ENCODE data around the gene ADCY9. TPM values are rescaled to one million over a fixed set of nuclear protein-coding genes. Genes with fewer than 3 reads are reported as not detected.

The ADCY9 gene
- total and polyA plus RNA-seq, 8 donors: 9.8 to 61.1 (median 12.9) TPM

GRCh38 chr16:4058386-4058785 is 57.9 kb downstream of the ADCY9 start:
- ATAC-seq: peak; percentile 26

GRCh38 chr16:4057439-4057877 is 58.8 kb downstream of the ADCY9 start:
- H3K4me1 ChIP-seq: peaks cover 8 to 27% of the 10 kb centered on the region in 2 donors
- no peak for TF ChIP-seq CTCF (IDR thresholded peaks at IDR 0.05)
- DNase-seq: no peak
- H3K27me3 ChIP-seq: no peaks in the 10 kb centered on the region
- ATAC-seq: no peak
- peaks cover 0 to 23% of the 10 kb centered on the region in 2 donors for H3K9me3 ChIP-seq
- no peaks in the 10 kb centered on the region for H3K36me3 ChIP-seq
- intact Hi-C loops (cut with DNase I): no loop called here
- no peak overlapping the region for H3K4me3 ChIP-seq
- H3K27ac ChIP-seq: no peak overlapping the region

More at GRCh38 chr16:4058386-4058785, 57.9 kb downstream of the ADCY9 start:
- no peak for TF ChIP-seq CTCF (IDR thresholded peaks at IDR 0.05)
- no peak overlapping the region for H3K4me3 ChIP-seq
- intact Hi-C loops (cut with DNase I): no loop called here
- peaks cover 0 to 29% of the 10 kb centered on the region in 2 donors for H3K9me3 ChIP-seq
- H3K4me1 ChIP-seq: peaks cover 0 to 18% of the 10 kb centered on the region in 2 donors
- H3K27me3 ChIP-seq: no peaks in the 10 kb centered on the region
- no peaks in the 10 kb centered on the region for H3K36me3 ChIP-seq
- DNase-seq: no peak
- H3K27ac ChIP-seq: no peak overlapping the region

- Histone ChIP-seq H3K4me1 (peaks cover 11 to 34% of the 10 kb centered on the region in 2 donors), H3K36me3 (no peaks in the 10 kb centered on the region), H3K27me3 (no peaks in the 10 kb centered on the region), H3K9me3 (peaks cover 0 to 15% of the 10 kb centered on the region in 2 donors), H3K4me3 (no peak overlapping the region), H3K27ac (no peak overlapping the region)
- intact Hi-C loops (cut with DNase I): no loop called here
- ATAC-seq: no peak
- no peak for TF ChIP-seq CTCF (IDR thresholded peaks at IDR 0.05)
- DNase-seq: no peak
Measured at GRCh38 chr16:4056161-4057105, 59.8 kb downstream of the ADCY9 start.

GRCh38 chr16:4055748-4056147 is 60.5 kb downstream of the ADCY9 start:
- no peak for TF ChIP-seq CTCF (IDR thresholded peaks at IDR 0.05)
- Histone ChIP-seq H3K27me3 (no peaks in the 10 kb centered on the region), H3K27ac (no peak overlapping the region), H3K36me3 (no peaks in the 10 kb centered on the region), H3K4me1 (peaks cover 11 to 34% of the 10 kb centered on the region in 2 donors), H3K4me3 (no peak overlapping the region), H3K9me3 (peaks cover 0 to 8% of the 10 kb centered on the region in 2 donors)
- ATAC-seq (no peak), DNase-seq (no peak)
- intact Hi-C loops (cut with DNase I): no loop called here

GRCh38 chr16:4053301-4053845 is 62.9 kb downstream of the ADCY9 start:
- TF ChIP-seq CTCF (IDR thresholded peaks at IDR 0.05): no peak
- intact Hi-C loops (cut with DNase I): no loop called here
- ATAC-seq: peak; percentile 80
- H3K27ac ChIP-seq: peak overlapping the region; percentile 73 to 87
- no peaks in the 10 kb centered on the region for H3K27me3 ChIP-seq
- H3K9me3 ChIP-seq: no peaks in the 10 kb centered on the region
- H3K4me1 ChIP-seq: peaks cover 11 to 31% of the 10 kb centered on the region in 2 donors
- peak overlapping the region in 1 of 2 donors; percentile 14 for H3K4me3 ChIP-seq
- H3K36me3 ChIP-seq: no peaks in the 10 kb centered on the region
- peak in 3 of 4 donors; percentile 65 to 85 (median 76) for DNase-seq

Data from left lung (tissue), 10 donors.